B cell (primary cell): ENCODE data around the gene FBXL16. TPM values are rescaled to one million over a fixed set of nuclear protein-coding genes. Genes with fewer than 3 reads are reported as not detected.

Experiments
- ATAC-seq: fragments of 200-7000 bp; cut with Tn5 transposase; one replicate; pipeline ENCODE4 v1.10.0; 2021; ENCODE audit warnings: low read depth, mild to moderate bottlenecking, moderate number of reproducible peaks, moderate library complexity
- CTCF ChIA-PET: fragments of 350-600 bp; sonication (Branson Sonifier 250); formaldehyde crosslinking; loops from one replicate; lab custom pipeline; 2021; ENCODE audit warnings: antibody characterized with exemption, inconsistent platforms; lab: Charles Lee
- POLR2A ChIA-PET: fragments of 350-600 bp; sonication (Branson Sonifier 250); formaldehyde crosslinking; loops from one replicate; lab custom pipeline; 2021; ENCODE audit warnings: antibody characterized with exemption; lab: Charles Lee
- DNase-seq: peaks from one replicate; pipeline ENCODE4 v3.0.0; 2013
- H2AFZ ChIP-seq: 2 replicates; pipeline ENCODE4 v1.6.1; 2012; ENCODE audit warnings: mild to moderate bottlenecking, low read depth, low read length; ENCODE audit not compliant: insufficient read depth, poor library complexity, severe bottlenecking
- H3K27ac ChIP-seq, 2 donors: 1 replicate in 1 of 2; 2 replicates in 1 of 2; pipeline ENCODE4 v1.5.1; 2012 to 2013; ENCODE audit warnings: low read length in 2 of 2, mild to moderate bottlenecking in 2 of 2, moderate library complexity in 1 of 2
- H3K27me3 ChIP-seq, 4 experiments: fragments of 200-600 bp in 1 of 4; sonication (generic) in 1 of 4; replicated peaks in 1 of 4; 1 replicate in 2 of 4; 2 replicates in 2 of 4; pipeline versions ENCODE4 v1.6.1 to v1.7.0; 2013 to 2016; ENCODE audit warnings: low read length in 3 of 4, mild to moderate bottlenecking in 2 of 4, mixed read lengths in 1 of 4, moderate library complexity in 1 of 4; ENCODE audit not compliant: insufficient read depth in 4 of 4, control insufficient read depth in 3 of 4; ENCODE audit errors: control extremely low read depth in 1 of 4
- H3K36me3 ChIP-seq, 2 experiments: replicated peaks in 1 of 2; 1 replicate in 1 of 2; 2 replicates in 1 of 2; pipeline versions ENCODE4 v1.6.1 to v1.7.1; 2013; ENCODE audit warnings: low read length in 1 of 2; ENCODE audit not compliant: insufficient read depth in 2 of 2, control insufficient read depth in 1 of 2; ENCODE audit errors: control extremely low read depth in 1 of 2, extremely low read depth in 1 of 2
- H3K4me1 ChIP-seq, 2 donors: fragments of 200-600 bp in 1 of 2; sonication (generic) in 1 of 2; 1 replicate in 1 of 2; 2 replicates in 1 of 2; pipeline versions ENCODE4 v1.5.1 to v1.6.1; 2013 to 2017; ENCODE audit warnings: low read length in 2 of 2; ENCODE audit not compliant: control insufficient read depth in 2 of 2, insufficient read depth in 2 of 2
- H3K4me2 ChIP-seq: replicated peaks from 2 replicates; pipeline ENCODE3; 2012; ENCODE audit warnings: mild to moderate bottlenecking, low read depth, low read length; ENCODE audit not compliant: poor library complexity, severe bottlenecking
- H3K4me3 ChIP-seq, 5 experiments: fragments of 200-600 bp in 1 of 5; sonication (generic) in 1 of 5; 1 replicate in 3 of 5; 2 replicates in 2 of 5; pipeline versions ENCODE4 v1.5.1 to v1.7.0; 2011 to 2016; ENCODE audit warnings: low read length in 4 of 5, mild to moderate bottlenecking in 4 of 5, low read depth in 2 of 5, control low read depth in 1 of 5, moderate library complexity in 1 of 5; ENCODE audit not compliant: insufficient read depth in 1 of 5; ENCODE audit errors: control extremely low read depth in 1 of 5, extremely low read depth in 1 of 5
- H3K79me2 ChIP-seq: fragments of 200-600 bp; sonication (generic); one replicate; pipeline ENCODE4 v1.6.0; 2016; ENCODE audit warnings: low read length; ENCODE audit not compliant: control insufficient read depth, insufficient read depth
- H3K9ac ChIP-seq: fragments of 200-600 bp; sonication (generic); 2 replicates; pipeline ENCODE4 v1.6.1; 2017; ENCODE audit warnings: mild to moderate bottlenecking, low read length, moderate library complexity
- H3K9me3 ChIP-seq, 3 donors: one replicate each; pipeline versions ENCODE4 v1.6.1 to v1.7.1; 2013; ENCODE audit warnings: low read length in 2 of 3; ENCODE audit not compliant: control insufficient read depth in 2 of 3, insufficient read depth in 1 of 3; ENCODE audit errors: control extremely low read depth in 1 of 3
- H4K20me1 ChIP-seq: 2 replicates; pipeline ENCODE4 v1.6.0; 2012; ENCODE audit warnings: mild to moderate bottlenecking, low read length; ENCODE audit not compliant: insufficient read depth, control insufficient read depth, poor library complexity, severe bottlenecking
- H3K27ac Mint-ChIP-seq: one replicate; pipeline ENCODE4 v1.8.0; 2021; ENCODE audit warnings: mixed read lengths
- H3K27me3 Mint-ChIP-seq: one replicate; pipeline ENCODE4 v1.8.0; 2021; ENCODE audit warnings: mixed read lengths
- H3K4me1 Mint-ChIP-seq: one replicate; pipeline ENCODE4 v1.8.0; 2021; ENCODE audit warnings: mixed read lengths
- H3K4me3 Mint-ChIP-seq: one replicate; pipeline ENCODE4 v1.8.0; 2021; ENCODE audit warnings: mixed read lengths
- H3K9me3 Mint-ChIP-seq: one replicate; pipeline ENCODE4 v1.8.0; 2022; ENCODE audit warnings: mixed read lengths; ENCODE audit not compliant: insufficient read depth
- EZH2 ChIP-seq: IDR thresholded peaks from 2 replicates; pipeline ENCODE4 v1.6.1; 2012; ENCODE audit warnings: borderline replicate concordance, low read depth, mild to moderate bottlenecking, moderate library complexity, low read length; ENCODE audit not compliant: insufficient read depth, poor library complexity, severe bottlenecking
- WGBS: methylation state at CpG from one replicate; pipeline ENCODE4 v1.1.5; 2013; ENCODE audit warnings: missing lambda C conversion rate; ENCODE audit not compliant: insufficient coverage; 5-methylcytosine and 5-hydroxymethylcytosine counted together
- intact Hi-C: fragments of 100-400 bp; cut with micrococcal nuclease; formaldehyde crosslinking; loops from one replicate; pipeline ENCODE4 v1.10.0; 2022
- polyA plus RNA-seq: library from polyadenylated mRNA; depleted of rRNA; stranded (reverse); fragments of >200 nt; gene quantifications from 2 replicates; pipeline ENCODE4 v1.2.3, GENCODE V29; 2012
- total RNA-seq, 2 donors: library from RNA; stranded (reverse); fragments of 120-200 nt in 1 of 2; gene quantifications; 1 replicate in 1 of 2; 2 replicates in 1 of 2; pipeline versions ENCODE4 v1.2.3 to v1.2.4, GENCODE V29; 2013 to 2022
- TF ChIP-seq, protein P1 (sequence below): fragments of 200-600 bp; IDR thresholded peaks from one replicate; pipeline ENCODE4 v1.8.0; 2022; ENCODE audit warnings: antibody characterized with exemption, mild to moderate bottlenecking

The FBXL16 gene
- total and polyA plus RNA-seq, 2 donors (not counting 1 experiment from before 2014, with no cell fraction given) = 2.2 to 5.8 TPM

DNA sequence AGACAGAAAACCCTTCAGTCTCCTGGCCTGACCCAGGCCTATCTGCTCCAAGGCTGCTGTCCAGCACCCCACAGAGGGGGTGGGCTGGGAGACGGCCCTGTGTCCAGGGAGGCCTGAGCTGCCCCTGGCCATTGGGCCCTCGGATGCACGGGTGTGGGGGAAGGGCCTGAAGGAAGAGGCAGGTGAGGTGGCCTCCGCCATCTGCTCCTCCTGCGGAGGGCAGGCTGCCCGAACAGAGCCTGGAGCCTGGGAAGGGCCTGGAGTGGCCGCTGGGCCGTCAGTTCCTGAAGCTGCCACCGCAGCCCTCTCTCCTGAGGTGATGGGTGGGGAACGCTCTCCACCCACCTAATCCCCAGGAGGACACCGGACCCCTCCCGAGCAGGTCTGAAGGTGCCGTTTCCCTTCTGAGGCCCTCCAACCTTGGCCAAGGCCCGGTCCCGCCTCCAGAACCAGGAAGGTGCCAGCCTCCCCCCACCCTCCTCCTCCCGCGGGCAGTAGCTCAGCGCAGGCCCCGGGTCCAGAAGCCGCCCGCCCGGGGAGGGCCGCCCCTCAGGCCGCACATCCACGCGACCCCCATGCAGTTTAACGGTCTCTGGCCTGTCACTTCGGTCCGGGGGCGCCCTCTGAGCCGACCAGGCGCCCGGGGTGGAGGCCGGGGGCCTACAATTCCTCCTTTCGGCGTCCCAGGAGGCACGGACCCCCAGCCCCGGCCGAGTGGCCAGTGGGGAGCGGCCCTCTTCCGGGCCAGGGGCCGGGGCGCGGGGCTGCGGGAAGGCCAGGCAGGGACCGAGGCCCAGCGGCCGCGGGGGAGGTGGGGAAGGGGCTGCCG, 835 bp downstream of the FBXL16 start:
- no peak overlapping the region for H3K27ac ChIP-seq
- no peak overlapping the region for H3K27ac Mint-ChIP-seq
- no peak overlapping the region for H3K4me2 ChIP-seq
- no peaks in the 10 kb centered on the region for H3K9me3 Mint-ChIP-seq
- no peak overlapping the region for H3K4me3 ChIP-seq
- ChIA-PET CTCF (no interaction called here), POLR2A (no interaction called here)
- WGBS = 17% methylated on average over 43 of the region's 50 CpGs
- no peaks in the 10 kb centered on the region for H3K79me2 ChIP-seq
- H4K20me1 ChIP-seq = no peaks in the 10 kb centered on the region
- no peak overlapping the region for H3K9ac ChIP-seq
- peaks cover 0 to 34% (median 0%) of the 10 kb centered on the region in 3 donors for H3K9me3 ChIP-seq
- H2AFZ ChIP-seq = no peak overlapping the region
- DNase-seq (no peak), ATAC-seq (no peak)
- TF ChIP-seq, protein P1, sequence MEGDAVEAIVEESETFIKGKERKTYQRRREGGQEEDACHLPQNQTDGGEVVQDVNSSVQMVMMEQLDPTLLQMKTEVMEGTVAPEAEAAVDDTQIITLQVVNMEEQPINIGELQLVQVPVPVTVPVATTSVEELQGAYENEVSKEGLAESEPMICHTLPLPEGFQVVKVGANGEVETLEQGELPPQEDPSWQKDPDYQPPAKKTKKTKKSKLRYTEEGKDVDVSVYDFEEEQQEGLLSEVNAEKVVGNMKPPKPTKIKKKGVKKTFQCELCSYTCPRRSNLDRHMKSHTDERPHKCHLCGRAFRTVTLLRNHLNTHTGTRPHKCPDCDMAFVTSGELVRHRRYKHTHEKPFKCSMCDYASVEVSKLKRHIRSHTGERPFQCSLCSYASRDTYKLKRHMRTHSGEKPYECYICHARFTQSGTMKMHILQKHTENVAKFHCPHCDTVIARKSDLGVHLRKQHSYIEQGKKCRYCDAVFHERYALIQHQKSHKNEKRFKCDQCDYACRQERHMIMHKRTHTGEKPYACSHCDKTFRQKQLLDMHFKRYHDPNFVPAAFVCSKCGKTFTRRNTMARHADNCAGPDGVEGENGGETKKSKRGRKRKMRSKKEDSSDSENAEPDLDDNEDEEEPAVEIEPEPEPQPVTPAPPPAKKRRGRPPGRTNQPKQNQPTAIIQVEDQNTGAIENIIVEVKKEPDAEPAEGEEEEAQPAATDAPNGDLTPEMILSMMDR = no peak
- TF ChIP-seq EZH2 = no peak
- intact Hi-C loops = no loop called here
- H3K27me3 ChIP-seq = peaks cover 0 to 88% (median 44%) of the 10 kb centered on the region in 4 experiments
- no peaks in the 10 kb centered on the region for H3K4me1 Mint-ChIP-seq
- H3K4me3 Mint-ChIP-seq = no peak overlapping the region
- H3K27me3 Mint-ChIP-seq = peaks cover 36% of the 10 kb centered on the region
- peaks cover 11 to 24% of the 10 kb centered on the region in 2 donors for H3K4me1 ChIP-seq
- H3K36me3 ChIP-seq = no peaks in the 10 kb centered on the region

DNA sequence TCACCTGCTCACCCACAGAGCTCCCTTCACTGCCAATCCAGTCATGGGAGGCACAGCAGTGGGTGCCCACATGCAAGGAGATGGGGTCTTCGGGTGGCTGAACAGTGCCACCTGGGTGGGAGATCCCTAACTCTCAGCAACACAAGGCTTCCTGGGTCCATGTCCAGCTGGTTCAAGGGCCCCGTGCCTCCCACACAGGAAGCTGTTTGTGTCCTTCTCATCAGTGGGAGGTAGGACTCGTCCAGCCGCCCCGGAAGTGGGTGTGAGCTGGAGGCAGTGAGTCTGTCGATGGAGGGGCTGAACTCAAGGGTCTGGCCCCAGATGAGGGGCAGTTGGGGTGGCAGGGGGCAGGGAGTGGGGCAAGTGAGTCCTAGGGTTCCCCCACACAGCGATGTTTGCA, 1.6 kb downstream of the FBXL16 start:
- no peak overlapping the region for H3K27ac Mint-ChIP-seq
- no peak overlapping the region for H3K9ac ChIP-seq
- WGBS = 49% methylated on average over 6 of the region's 7 CpGs
- H3K27me3 ChIP-seq = peaks cover 0 to 88% (median 41%) of the 10 kb centered on the region in 4 experiments
- ATAC-seq = no peak
- TF ChIP-seq, protein P1 = no peak
- no peak for TF ChIP-seq EZH2
- no peaks in the 10 kb centered on the region for H3K79me2 ChIP-seq
- peaks cover 33% of the 10 kb centered on the region for H3K27me3 Mint-ChIP-seq
- no peak overlapping the region for H3K4me3 Mint-ChIP-seq
- no peak for DNase-seq
- ChIA-PET CTCF (no interaction called here), POLR2A (no interaction called here)
- H4K20me1 ChIP-seq = no peaks in the 10 kb centered on the region
- H3K9me3 Mint-ChIP-seq = no peaks in the 10 kb centered on the region
- no peak overlapping the region for H3K4me2 ChIP-seq
- H3K4me1 ChIP-seq = peaks cover 17 to 24% of the 10 kb centered on the region in 2 donors
- intact Hi-C loops = no loop called here
- no peak overlapping the region for H3K27ac ChIP-seq
- H2AFZ ChIP-seq = no peak overlapping the region
- peaks cover 0 to 39% (median 0%) of the 10 kb centered on the region in 3 donors for H3K9me3 ChIP-seq
- no peak overlapping the region for H3K4me3 ChIP-seq
- H3K4me1 Mint-ChIP-seq = no peaks in the 10 kb centered on the region
- no peaks in the 10 kb centered on the region for H3K36me3 ChIP-seq
